HG03432 (cell line): ENCODE results near the gene IL6ST.
A peak's percentile ranks its signal among the peaks of the same experiment; 100 is the strongest.
"Not testable (repeated sequence)": the region's sequence is repeated elsewhere in the genome, so short reads cannot be mapped to it uniquely, and the experiment has no call there.

ENCODE experiments used
- ATAC-seq: cut with Tn5 transposase; IDR thresholded peaks from one replicate; pipeline ENCODE4 v1.9.1; 2021; ENCODE audit warnings: mild to moderate bottlenecking, moderate library complexity; ENCODE audit not compliant: unreplicated experiment

The IL6ST gene

GRCh38 chr5:55969956-55970355 lies 24.8 kb downstream of the IL6ST start:
- no peak for ATAC-seq

GRCh38 chr5:55966284-55966683 lies 28.5 kb downstream of the IL6ST start:
- ATAC-seq: no peak

GRCh38 chr5:55965525-55965924 lies 29.2 kb downstream of the IL6ST start:
- no peak for ATAC-seq

- ATAC-seq: no peak
Observed at GRCh38 chr5:55960779-55961178, 34.0 kb downstream of the IL6ST start.

- ATAC-seq: no peak
Observed at GRCh38 chr5:55959208-55959607, 35.6 kb downstream of the IL6ST start.

GRCh38 chr5:55941154-55941553 lies 53.6 kb downstream of the IL6ST start:
- ATAC-seq: not testable (repeated sequence)

GRCh38 chr5:55937598-55937997 lies 57.2 kb downstream of the IL6ST start:
- not testable (repeated sequence) for ATAC-seq

- ATAC-seq: peak; percentile 59
Observed at GRCh38 chr5:55936100-55936693, 58.6 kb downstream of the IL6ST start.

- ATAC-seq: no peak
Observed at GRCh38 chr5:55935371-55935770, 59.4 kb downstream of the IL6ST start.

- no peak for ATAC-seq
Observed at GRCh38 chr5:55934720-55935119, 60.0 kb downstream of the IL6ST start.

GRCh38 chr5:55934115-55934613 lies 60.6 kb downstream of the IL6ST start:
- ATAC-seq: no peak

- no peak for ATAC-seq
Observed at GRCh38 chr5:55933377-55934114, 61.2 kb downstream of the IL6ST start.

- ATAC-seq: no peak
Observed at GRCh38 chr5:55932700-55933099, 62.1 kb downstream of the IL6ST start.

- ATAC-seq: no peak
Observed at GRCh38 chr5:55929020-55929799, 65.6 kb downstream of the IL6ST start.

GRCh38 chr5:55927861-55928655 lies 66.7 kb downstream of the IL6ST start:
- ATAC-seq: no peak

- no peak for ATAC-seq
Observed at GRCh38 chr5:55926476-55926875, 68.3 kb downstream of the IL6ST start.

- no peak for ATAC-seq
Observed at GRCh38 chr5:55925712-55926111, 69.1 kb downstream of the IL6ST start.

- no peak for ATAC-seq
Observed at GRCh38 chr5:55925181-55925580, 69.6 kb downstream of the IL6ST start.

GRCh38 chr5:55924744-55925143 lies 70.0 kb downstream of the IL6ST start:
- no peak for ATAC-seq

- no peak for ATAC-seq
Observed at GRCh38 chr5:55923865-55924500, 70.8 kb downstream of the IL6ST start.
